Fibroblast of mammary gland (primary cell): ENCODE measurements around the gene CCT3.

ENCODE experiments used
- DNase-seq: peaks from one replicate; pipeline ENCODE4 v3.0.0-alpha.2; 2010; ENCODE audit warnings: low read depth
- H3K4me3 ChIP-seq: 2 replicates; pipeline ENCODE4 v1.5.1; 2011; ENCODE audit warnings: low read depth, mild to moderate bottlenecking, low read length, moderate library complexity; ENCODE audit not compliant: control insufficient read depth
- TF ChIP-seq, protein P1 (sequence below): conservative IDR thresholded peaks from 2 replicates; pipeline ENCODE4 v1.5.1; 2011; ENCODE audit warnings: low read depth, low read length, inconsistent platforms; ENCODE audit not compliant: control insufficient read depth, insufficient read depth

The CCT3 gene

DNA sequence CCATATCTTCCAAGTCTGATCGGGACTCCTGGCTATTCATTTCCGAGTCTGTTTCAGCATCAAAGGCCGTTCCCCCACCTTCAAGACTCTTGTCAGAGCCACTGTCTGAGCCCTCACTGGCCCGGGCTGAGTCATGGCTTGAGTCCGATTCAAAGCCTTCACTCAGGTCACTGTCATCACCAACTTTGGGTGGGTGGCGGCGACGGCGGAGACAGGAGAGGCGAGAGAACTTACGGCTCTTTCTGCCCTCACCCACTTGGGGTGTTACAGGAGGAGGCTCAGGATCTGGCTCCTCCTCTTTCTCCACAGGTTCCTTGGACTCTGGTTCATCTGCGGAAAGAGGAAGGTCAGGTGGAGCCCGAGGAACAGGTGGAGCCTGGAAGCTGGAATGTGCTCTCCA is 72.0 kb downstream of the CCT3 start:
- TF ChIP-seq, protein P1, sequence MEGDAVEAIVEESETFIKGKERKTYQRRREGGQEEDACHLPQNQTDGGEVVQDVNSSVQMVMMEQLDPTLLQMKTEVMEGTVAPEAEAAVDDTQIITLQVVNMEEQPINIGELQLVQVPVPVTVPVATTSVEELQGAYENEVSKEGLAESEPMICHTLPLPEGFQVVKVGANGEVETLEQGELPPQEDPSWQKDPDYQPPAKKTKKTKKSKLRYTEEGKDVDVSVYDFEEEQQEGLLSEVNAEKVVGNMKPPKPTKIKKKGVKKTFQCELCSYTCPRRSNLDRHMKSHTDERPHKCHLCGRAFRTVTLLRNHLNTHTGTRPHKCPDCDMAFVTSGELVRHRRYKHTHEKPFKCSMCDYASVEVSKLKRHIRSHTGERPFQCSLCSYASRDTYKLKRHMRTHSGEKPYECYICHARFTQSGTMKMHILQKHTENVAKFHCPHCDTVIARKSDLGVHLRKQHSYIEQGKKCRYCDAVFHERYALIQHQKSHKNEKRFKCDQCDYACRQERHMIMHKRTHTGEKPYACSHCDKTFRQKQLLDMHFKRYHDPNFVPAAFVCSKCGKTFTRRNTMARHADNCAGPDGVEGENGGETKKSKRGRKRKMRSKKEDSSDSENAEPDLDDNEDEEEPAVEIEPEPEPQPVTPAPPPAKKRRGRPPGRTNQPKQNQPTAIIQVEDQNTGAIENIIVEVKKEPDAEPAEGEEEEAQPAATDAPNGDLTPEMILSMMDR, result no peak
- H3K4me3 ChIP-seq, result no peak overlapping the region
- DNase-seq, result no peak

DNA sequence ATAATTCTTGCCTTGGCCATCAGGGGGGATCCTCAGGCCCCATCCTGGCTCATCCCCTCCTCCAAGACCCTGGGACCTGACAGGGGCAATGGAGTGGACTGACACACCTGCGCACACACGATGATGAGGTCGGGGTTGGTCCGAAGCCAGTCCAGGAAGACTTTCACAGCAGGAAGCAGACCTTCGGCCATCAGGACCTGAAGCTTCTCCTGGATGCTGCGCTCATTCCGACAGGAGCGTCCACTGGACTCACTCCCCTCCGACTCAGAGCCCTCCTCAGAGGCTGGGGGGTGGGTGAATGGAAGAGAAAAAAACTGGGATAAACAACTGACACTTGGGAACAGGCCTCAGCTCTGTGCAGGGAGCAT is 74.8 kb downstream of the CCT3 start:
- DNase-seq, result no peak
- TF ChIP-seq, protein P1, result no peak

DNA sequence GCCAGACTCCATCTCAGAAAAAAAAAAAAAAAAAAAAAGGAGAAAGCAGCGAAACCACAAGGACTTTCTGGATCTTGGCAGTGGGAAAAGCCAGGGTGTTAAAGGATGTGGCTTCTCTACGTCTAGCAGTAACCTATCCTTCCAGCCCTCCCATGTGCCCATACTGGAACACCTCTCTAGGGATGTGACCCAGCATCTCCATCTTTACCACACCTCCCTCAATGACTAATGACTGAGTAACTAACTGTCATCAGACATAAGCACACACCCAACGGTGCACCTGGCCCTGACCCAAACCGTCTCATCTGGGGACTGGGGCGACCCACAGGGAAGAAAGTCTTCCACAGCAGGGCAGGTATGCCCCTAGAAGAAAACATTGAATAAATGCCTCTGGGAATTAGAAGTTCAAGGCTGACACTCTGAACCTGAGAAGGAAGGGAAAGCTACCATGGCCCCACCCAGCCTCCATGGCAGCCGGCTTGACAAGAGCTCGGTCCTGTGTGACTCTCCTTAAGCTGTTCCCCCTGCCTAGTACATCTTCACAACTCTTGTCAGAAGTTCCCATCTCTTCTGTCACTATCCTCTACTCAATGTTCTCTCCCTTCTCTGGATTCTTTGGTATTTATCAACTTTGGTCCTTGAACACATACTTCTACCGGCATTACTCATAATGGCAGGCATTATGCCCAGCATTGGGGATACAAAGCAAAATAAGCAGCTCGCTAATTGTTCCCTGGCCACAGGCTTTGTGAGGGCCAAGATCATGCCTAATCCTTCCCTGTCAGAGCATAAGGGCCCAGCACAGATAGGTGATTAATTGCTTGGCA is 75.4 kb downstream of the CCT3 start:
- TF ChIP-seq, protein P1, result no peak
- DNase-seq, result peak; percentile 96
- no peak overlapping the region for H3K4me3 ChIP-seq

More for the DNA sequence above, 74.8 kb downstream of the CCT3 start:
- no peak overlapping the region for H3K4me3 ChIP-seq

- TF ChIP-seq, protein P1, result no peak
- no peak for DNase-seq
- H3K4me3 ChIP-seq, result no peak overlapping the region
Measured at GRCh38 chr1:156260896-156261295, 77.2 kb downstream of the CCT3 start.

- no peak overlapping the region for H3K4me3 ChIP-seq
- TF ChIP-seq, protein P1, result no peak
- no peak for DNase-seq
Measured at GRCh38 chr1:156259805-156260204, 78.3 kb downstream of the CCT3 start.
